Activated naive CD4-positive, alpha-beta T cell treated with anti-CD3 and anti-CD28 coated beads, Interleukin-2, amount 50 U/mL, for 24 hours (primary cell): Measurements from ENCODE around the gene RIBC2.

Experiments used
- H3K27ac Mint-ChIP-seq: one replicate; pipeline ENCODE4 v1.8.0; 2021; ENCODE audit warnings: mild to moderate bottlenecking, mixed read lengths
- H3K27me3 Mint-ChIP-seq: one replicate; pipeline ENCODE4 v1.8.0; 2021; ENCODE audit warnings: mixed read lengths
- H3K36me3 Mint-ChIP-seq: one replicate; pipeline ENCODE4 v1.8.0; 2021; ENCODE audit warnings: mixed read lengths
- H3K4me1 Mint-ChIP-seq: one replicate; pipeline ENCODE4 v1.8.0; 2021; ENCODE audit warnings: mixed read lengths
- H3K4me3 Mint-ChIP-seq: one replicate; pipeline ENCODE4 v1.8.0; 2021; ENCODE audit warnings: mild to moderate bottlenecking, mixed read lengths
- H3K9me3 Mint-ChIP-seq: one replicate; pipeline ENCODE4 v1.8.0; 2021; ENCODE audit warnings: mixed read lengths

RIBC2 gene

GRCh38 chr22:45420011-45420410 is 6.5 kb downstream of the RIBC2 start:
- Mint-ChIP-seq H3K4me3 (no peak overlapping the region), H3K27me3 (no peaks in the 10 kb centered on the region), H3K4me1 (no peaks in the 10 kb centered on the region), H3K27ac (no peak overlapping the region), H3K36me3 (no peaks in the 10 kb centered on the region), H3K9me3 (no peaks in the 10 kb centered on the region)

GRCh38 chr22:45420539-45420938 is 7.0 kb downstream of the RIBC2 start:
- no peaks in the 10 kb centered on the region for H3K9me3 Mint-ChIP-seq
- no peaks in the 10 kb centered on the region for H3K4me1 Mint-ChIP-seq
- no peak overlapping the region for H3K27ac Mint-ChIP-seq
- no peaks in the 10 kb centered on the region for H3K36me3 Mint-ChIP-seq
- H3K27me3 Mint-ChIP-seq, result no peaks in the 10 kb centered on the region
- no peak overlapping the region for H3K4me3 Mint-ChIP-seq

GRCh38 chr22:45421349-45422055 is 8.0 kb downstream of the RIBC2 start:
- H3K4me1 Mint-ChIP-seq, result no peaks in the 10 kb centered on the region
- no peak overlapping the region for H3K27ac Mint-ChIP-seq
- no peaks in the 10 kb centered on the region for H3K27me3 Mint-ChIP-seq
- H3K9me3 Mint-ChIP-seq, result no peaks in the 10 kb centered on the region
- peaks cover 3% of the 10 kb centered on the region for H3K36me3 Mint-ChIP-seq
- H3K4me3 Mint-ChIP-seq, result no peak overlapping the region

- no peaks in the 10 kb centered on the region for H3K4me1 Mint-ChIP-seq
- no peak overlapping the region for H3K27ac Mint-ChIP-seq
- H3K9me3 Mint-ChIP-seq, result no peaks in the 10 kb centered on the region
- no peak overlapping the region for H3K4me3 Mint-ChIP-seq
- peaks cover 3% of the 10 kb centered on the region for H3K36me3 Mint-ChIP-seq
- H3K27me3 Mint-ChIP-seq, result no peaks in the 10 kb centered on the region
Measured at GRCh38 chr22:45422237-45422983, 8.9 kb downstream of the RIBC2 start.

DNA sequence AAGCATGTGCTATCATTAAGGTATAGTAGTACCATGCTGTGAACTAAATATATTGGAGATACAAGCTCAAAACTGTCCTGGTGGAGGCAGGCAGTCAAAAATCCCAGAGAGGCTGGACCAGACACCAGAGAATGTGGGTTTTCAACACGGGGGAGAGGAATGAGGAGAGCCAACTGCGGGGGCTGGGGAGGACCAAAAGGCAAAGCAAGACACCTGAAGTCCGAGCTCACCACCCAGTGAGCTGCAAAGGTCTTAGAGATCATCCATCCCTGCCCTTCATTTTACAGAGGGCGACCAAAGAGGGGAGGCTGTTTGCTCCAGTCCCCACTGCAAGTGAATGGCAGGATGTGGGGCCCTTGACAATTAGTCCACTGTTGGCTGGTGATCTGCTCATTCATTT is 10.0 kb downstream of the RIBC2 start:
- no peak overlapping the region for H3K4me3 Mint-ChIP-seq
- H3K9me3 Mint-ChIP-seq, result no peaks in the 10 kb centered on the region
- H3K4me1 Mint-ChIP-seq, result no peaks in the 10 kb centered on the region
- no peaks in the 10 kb centered on the region for H3K27me3 Mint-ChIP-seq
- peaks cover 3% of the 10 kb centered on the region for H3K36me3 Mint-ChIP-seq
- no peak overlapping the region for H3K27ac Mint-ChIP-seq

- Mint-ChIP-seq H3K36me3 (peaks cover 3% of the 10 kb centered on the region), H3K27me3 (no peaks in the 10 kb centered on the region), H3K4me3 (no peak overlapping the region), H3K4me1 (no peaks in the 10 kb centered on the region), H3K27ac (no peak overlapping the region), H3K9me3 (no peaks in the 10 kb centered on the region)
Measured at GRCh38 chr22:45424241-45424731, 10.8 kb downstream of the RIBC2 start.

DNA sequence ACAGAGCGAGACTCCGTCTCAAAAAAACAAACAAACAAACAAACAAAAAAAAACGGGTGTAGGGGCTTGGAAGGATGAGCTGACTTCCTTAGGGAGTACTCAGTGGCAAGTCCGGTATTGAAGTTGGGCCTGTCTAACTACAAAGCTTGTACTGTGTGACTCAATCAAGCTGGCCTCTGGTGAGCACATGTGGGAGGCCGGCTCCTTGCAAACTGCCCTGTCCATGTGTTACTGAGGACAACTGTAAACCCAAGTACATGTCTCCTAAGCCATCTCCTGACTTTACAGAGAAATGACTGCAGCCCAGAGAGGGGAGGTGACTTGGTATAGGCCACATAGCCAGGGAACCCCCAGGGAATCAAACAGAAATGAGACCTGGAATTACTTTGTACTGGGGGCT is 11.6 kb downstream of the RIBC2 start:
- no peaks in the 10 kb centered on the region for H3K27me3 Mint-ChIP-seq
- no peak overlapping the region for H3K4me3 Mint-ChIP-seq
- no peaks in the 10 kb centered on the region for H3K4me1 Mint-ChIP-seq
- H3K9me3 Mint-ChIP-seq, result no peaks in the 10 kb centered on the region
- peaks cover 3% of the 10 kb centered on the region for H3K36me3 Mint-ChIP-seq
- no peak overlapping the region for H3K27ac Mint-ChIP-seq

- Mint-ChIP-seq H3K4me3 (no peak overlapping the region), H3K36me3 (peaks cover 3% of the 10 kb centered on the region), H3K4me1 (no peaks in the 10 kb centered on the region), H3K27me3 (no peaks in the 10 kb centered on the region), H3K9me3 (no peaks in the 10 kb centered on the region), H3K27ac (no peak overlapping the region)
Measured at GRCh38 chr22:45425531-45426265, 12.2 kb downstream of the RIBC2 start.

DNA sequence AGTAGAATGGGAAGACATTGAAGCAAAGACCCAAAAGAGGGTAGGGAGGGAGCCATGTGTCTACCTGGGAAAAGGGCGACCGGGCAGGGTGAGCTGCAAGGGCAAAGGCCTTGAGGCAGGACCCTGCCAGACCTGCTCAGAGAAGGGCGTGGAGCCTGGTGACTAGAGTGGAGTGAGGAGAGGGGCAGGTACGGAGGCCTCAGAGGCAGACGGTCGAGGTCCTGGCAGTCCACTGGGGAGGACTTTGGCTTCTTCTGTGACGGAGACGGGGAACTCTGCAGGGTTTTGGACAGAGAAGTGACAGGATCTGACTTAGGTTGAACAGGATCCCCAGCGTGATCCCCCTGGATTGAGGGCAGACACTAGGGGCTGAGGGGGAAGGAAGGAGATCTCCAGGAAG is 12.9 kb downstream of the RIBC2 start:
- no peaks in the 10 kb centered on the region for H3K4me1 Mint-ChIP-seq
- no peaks in the 10 kb centered on the region for H3K27me3 Mint-ChIP-seq
- no peaks in the 10 kb centered on the region for H3K9me3 Mint-ChIP-seq
- no peak overlapping the region for H3K4me3 Mint-ChIP-seq
- no peak overlapping the region for H3K27ac Mint-ChIP-seq
- peaks cover 3% of the 10 kb centered on the region for H3K36me3 Mint-ChIP-seq

- Mint-ChIP-seq H3K27ac (peak overlapping the region; percentile 44), H3K27me3 (no peaks in the 10 kb centered on the region), H3K4me3 (no peak overlapping the region), H3K4me1 (no peaks in the 10 kb centered on the region), H3K9me3 (no peaks in the 10 kb centered on the region), H3K36me3 (peaks cover 3% of the 10 kb centered on the region)
Measured at GRCh38 chr22:45427114-45427513, 13.6 kb downstream of the RIBC2 start.

GRCh38 chr22:45428391-45429385 is 15.2 kb downstream of the RIBC2 start:
- no peaks in the 10 kb centered on the region for H3K4me1 Mint-ChIP-seq
- peak overlapping the region; percentile 71 for H3K27ac Mint-ChIP-seq
- no peak overlapping the region for H3K4me3 Mint-ChIP-seq
- no peaks in the 10 kb centered on the region for H3K9me3 Mint-ChIP-seq
- no peaks in the 10 kb centered on the region for H3K27me3 Mint-ChIP-seq
- H3K36me3 Mint-ChIP-seq, result peaks cover 3% of the 10 kb centered on the region

GRCh38 chr22:45429424-45429823 is 15.9 kb downstream of the RIBC2 start:
- peaks cover 3% of the 10 kb centered on the region for H3K36me3 Mint-ChIP-seq
- H3K9me3 Mint-ChIP-seq, result no peaks in the 10 kb centered on the region
- H3K4me3 Mint-ChIP-seq, result no peak overlapping the region
- H3K27ac Mint-ChIP-seq, result no peak overlapping the region
- no peaks in the 10 kb centered on the region for H3K27me3 Mint-ChIP-seq
- no peaks in the 10 kb centered on the region for H3K4me1 Mint-ChIP-seq

- Mint-ChIP-seq H3K4me1 (peaks cover 1% of the 10 kb centered on the region), H3K27me3 (no peaks in the 10 kb centered on the region), H3K27ac (no peak overlapping the region), H3K36me3 (peaks cover 3% of the 10 kb centered on the region), H3K4me3 (no peak overlapping the region), H3K9me3 (no peaks in the 10 kb centered on the region)
Measured at GRCh38 chr22:45429981-45430775, 16.7 kb downstream of the RIBC2 start.

- Mint-ChIP-seq H3K4me1 (peaks cover 8% of the 10 kb centered on the region), H3K36me3 (peaks cover 3% of the 10 kb centered on the region), H3K27ac (no peak overlapping the region), H3K9me3 (no peaks in the 10 kb centered on the region), H3K4me3 (no peak overlapping the region), H3K27me3 (no peaks in the 10 kb centered on the region)
Measured at GRCh38 chr22:45430871-45431270, 17.4 kb downstream of the RIBC2 start.
